Activated T-cell treated with anti-CD3 and anti-CD28 coated beads, Interleukin-2, amount 50 U/mL, for 24 hours (primary cell): Measurements from ENCODE around the gene CUTA.

Experiments
- DNase-seq: peaks from one replicate; pipeline ENCODE4 v3.0.0-alpha.2; 2020
- H3K27ac Mint-ChIP-seq: 2 replicates; pipeline ENCODE4 v1.8.0; 2020; ENCODE audit warnings: mild to moderate bottlenecking, mixed read lengths
- H3K27me3 Mint-ChIP-seq: 2 replicates; pipeline ENCODE4 v1.8.0; 2020; ENCODE audit warnings: mixed read lengths
- H3K36me3 Mint-ChIP-seq: 2 replicates; pipeline ENCODE4 v1.8.0; 2020; ENCODE audit warnings: low read depth, mixed read lengths
- H3K4me1 Mint-ChIP-seq: 2 replicates; pipeline ENCODE4 v1.8.0; 2020; ENCODE audit warnings: low read depth, mixed read lengths
- H3K4me3 Mint-ChIP-seq: 2 replicates; pipeline ENCODE4 v1.8.0; 2020; ENCODE audit warnings: mild to moderate bottlenecking, moderate library complexity, mixed read lengths
- H3K9me3 Mint-ChIP-seq: 2 replicates; pipeline ENCODE4 v1.8.0; 2020; ENCODE audit warnings: mixed read lengths

CUTA gene, protein sequence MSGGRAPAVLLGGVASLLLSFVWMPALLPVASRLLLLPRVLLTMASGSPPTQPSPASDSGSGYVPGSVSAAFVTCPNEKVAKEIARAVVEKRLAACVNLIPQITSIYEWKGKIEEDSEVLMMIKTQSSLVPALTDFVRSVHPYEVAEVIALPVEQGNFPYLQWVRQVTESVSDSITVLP

GRCh38 chr6:33417903-33418689, at the start of gene CUTA:
Gene CUTA (minus strand): TSS chr6:33418107. CDS start chr6:33418000, 107 bp downstream.
- DNase-seq, result peak; percentile 97
- Mint-ChIP-seq H3K9me3 (no peaks in the 10 kb centered on the region), H3K27me3 (no peaks in the 10 kb centered on the region), H3K36me3 (peaks cover 46% of the 10 kb centered on the region), H3K27ac (peak within 1 kb of the TSS; percentile 99), H3K4me3 (peak within 1 kb of the TSS; percentile 96), H3K4me1 (peaks cover 68% of the 10 kb centered on the region)

DNA sequence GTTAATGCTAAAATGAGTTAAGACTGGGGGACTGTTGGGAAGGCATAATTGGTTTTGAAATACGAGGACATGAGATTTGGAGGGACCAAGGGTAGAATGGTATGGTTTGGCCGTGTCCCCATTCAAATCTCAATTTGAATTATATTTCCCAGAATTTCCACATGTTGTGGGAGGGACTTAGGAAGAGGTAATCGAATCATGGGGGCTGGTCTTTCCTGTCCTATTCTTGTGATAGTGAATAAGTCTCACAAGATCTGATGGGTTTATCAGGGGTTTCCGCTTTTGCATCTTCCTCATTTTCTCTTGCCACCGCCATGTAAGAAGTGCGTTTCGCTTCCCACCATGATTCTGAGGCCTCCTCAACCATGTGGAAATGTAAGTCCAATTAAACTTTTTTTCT, 49.2 kb upstream of the CUTA start:
- Mint-ChIP-seq H3K4me1 (no peaks in the 10 kb centered on the region), H3K27ac (no peak overlapping the region), H3K4me3 (no peak overlapping the region), H3K27me3 (no peaks in the 10 kb centered on the region), H3K36me3 (no peaks in the 10 kb centered on the region), H3K9me3 (no peaks in the 10 kb centered on the region)
- no peak for DNase-seq

DNA sequence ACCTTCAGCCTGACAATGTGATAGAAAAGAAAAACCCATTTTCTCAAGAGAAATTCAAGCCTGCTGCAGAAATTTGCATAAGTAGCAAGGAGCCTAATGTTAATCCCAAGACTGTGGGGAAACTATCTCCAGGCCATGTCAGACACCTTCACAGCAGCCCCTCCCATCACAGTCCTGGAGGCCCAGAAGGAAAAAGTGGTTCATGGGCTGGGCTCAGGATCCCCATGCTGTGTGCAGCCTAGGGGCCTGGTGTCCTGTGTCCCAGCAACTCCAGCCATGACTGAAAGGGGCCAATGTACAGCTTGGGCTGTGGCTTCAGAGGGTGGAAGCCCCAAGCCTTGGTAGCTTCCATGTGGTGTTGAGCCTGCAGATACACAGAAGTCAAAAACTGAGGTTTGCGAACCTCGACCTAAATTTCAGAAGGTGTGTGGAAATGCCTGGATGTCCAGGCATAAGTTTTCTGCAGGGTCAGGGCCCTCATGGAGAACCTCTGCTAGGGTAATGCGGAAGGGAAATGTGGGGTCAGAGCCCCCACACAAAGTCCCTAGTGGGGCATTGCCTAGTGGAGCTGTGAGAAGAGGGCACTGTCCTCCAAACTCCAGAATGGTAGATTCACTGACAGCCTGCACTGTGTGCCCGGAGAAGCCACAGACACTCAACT, 48.3 kb upstream of the CUTA start:
- no peak for DNase-seq
- Mint-ChIP-seq H3K27me3 (no peaks in the 10 kb centered on the region), H3K36me3 (no peaks in the 10 kb centered on the region), H3K27ac (no peak overlapping the region), H3K4me1 (no peaks in the 10 kb centered on the region), H3K9me3 (no peaks in the 10 kb centered on the region), H3K4me3 (no peak overlapping the region)

DNA sequence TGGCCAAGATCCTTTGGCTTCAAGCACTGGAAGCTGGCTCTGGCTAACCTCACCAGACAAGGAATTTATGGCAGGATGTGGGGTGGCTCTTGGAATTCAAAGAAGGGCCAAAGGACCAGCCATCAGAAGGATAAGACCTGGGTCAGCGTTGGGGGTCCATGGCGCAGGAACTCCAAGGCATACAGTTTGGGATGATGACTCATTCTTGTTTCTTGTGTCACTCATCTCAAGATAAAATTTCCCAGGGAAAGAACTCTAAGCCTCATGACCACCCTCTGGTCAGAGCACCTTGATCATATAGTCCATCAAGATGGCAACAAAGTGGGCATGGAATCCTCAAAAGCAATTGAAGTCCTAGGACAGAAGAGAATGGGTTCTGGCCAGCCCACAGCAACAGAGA, 41.3 kb upstream of the CUTA start:
- H3K36me3 Mint-ChIP-seq, result peaks cover 32% of the 10 kb centered on the region
- no peaks in the 10 kb centered on the region for H3K27me3 Mint-ChIP-seq

GRCh38 chr6:33458676-33459075, 40.8 kb upstream of the CUTA start:
- no peak for DNase-seq
- H3K4me3 Mint-ChIP-seq, result no peak overlapping the region
- H3K4me1 Mint-ChIP-seq, result peaks cover 27% of the 10 kb centered on the region
- no peaks in the 10 kb centered on the region for H3K9me3 Mint-ChIP-seq
- H3K36me3 Mint-ChIP-seq, result peaks cover 36% of the 10 kb centered on the region
- no peaks in the 10 kb centered on the region for H3K27me3 Mint-ChIP-seq
- no peak overlapping the region for H3K27ac Mint-ChIP-seq

More for the DNA sequence above, 41.3 kb upstream of the CUTA start:
- H3K9me3 Mint-ChIP-seq, result no peaks in the 10 kb centered on the region
- no peak for DNase-seq
- H3K4me1 Mint-ChIP-seq, result peaks cover 24% of the 10 kb centered on the region
- H3K4me3 Mint-ChIP-seq, result no peak overlapping the region
- no peak overlapping the region for H3K27ac Mint-ChIP-seq

DNA sequence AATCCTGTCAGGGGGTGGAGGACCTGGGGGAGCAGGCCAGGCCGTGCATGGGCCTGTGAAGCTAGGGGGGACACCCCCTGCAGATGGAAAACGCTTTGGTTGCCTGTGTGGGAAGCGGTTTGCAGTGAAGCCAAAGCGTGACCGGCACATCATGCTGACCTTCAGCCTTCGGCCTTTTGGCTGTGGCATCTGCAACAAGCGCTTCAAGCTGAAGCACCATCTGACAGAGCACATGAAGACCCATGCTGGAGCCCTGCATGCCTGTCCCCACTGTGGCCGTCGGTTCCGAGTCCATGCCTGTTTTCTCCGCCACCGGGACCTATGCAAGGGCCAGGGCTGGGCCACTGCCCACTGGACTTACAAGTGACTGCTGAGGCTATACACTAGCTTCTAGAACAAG, 38.2 kb upstream of the CUTA start:
- H3K4me3 Mint-ChIP-seq, result peak overlapping the region; percentile 92
- H3K27ac Mint-ChIP-seq, result no peak overlapping the region

GRCh38 chr6:33455051-33455450, 37.1 kb upstream of the CUTA start:
- Mint-ChIP-seq H3K27me3 (no peaks in the 10 kb centered on the region), H3K27ac (peak overlapping the region; percentile 90), H3K36me3 (peaks cover 48% of the 10 kb centered on the region), H3K9me3 (no peaks in the 10 kb centered on the region), H3K4me3 (peak overlapping the region; percentile 92), H3K4me1 (peaks cover 39% of the 10 kb centered on the region)
- DNase-seq, result no peak

More for the DNA sequence above, 38.2 kb upstream of the CUTA start:
- no peak for DNase-seq
- Mint-ChIP-seq H3K9me3 (no peaks in the 10 kb centered on the region), H3K27me3 (no peaks in the 10 kb centered on the region), H3K4me1 (peaks cover 37% of the 10 kb centered on the region), H3K36me3 (peaks cover 48% of the 10 kb centered on the region)

DNA sequence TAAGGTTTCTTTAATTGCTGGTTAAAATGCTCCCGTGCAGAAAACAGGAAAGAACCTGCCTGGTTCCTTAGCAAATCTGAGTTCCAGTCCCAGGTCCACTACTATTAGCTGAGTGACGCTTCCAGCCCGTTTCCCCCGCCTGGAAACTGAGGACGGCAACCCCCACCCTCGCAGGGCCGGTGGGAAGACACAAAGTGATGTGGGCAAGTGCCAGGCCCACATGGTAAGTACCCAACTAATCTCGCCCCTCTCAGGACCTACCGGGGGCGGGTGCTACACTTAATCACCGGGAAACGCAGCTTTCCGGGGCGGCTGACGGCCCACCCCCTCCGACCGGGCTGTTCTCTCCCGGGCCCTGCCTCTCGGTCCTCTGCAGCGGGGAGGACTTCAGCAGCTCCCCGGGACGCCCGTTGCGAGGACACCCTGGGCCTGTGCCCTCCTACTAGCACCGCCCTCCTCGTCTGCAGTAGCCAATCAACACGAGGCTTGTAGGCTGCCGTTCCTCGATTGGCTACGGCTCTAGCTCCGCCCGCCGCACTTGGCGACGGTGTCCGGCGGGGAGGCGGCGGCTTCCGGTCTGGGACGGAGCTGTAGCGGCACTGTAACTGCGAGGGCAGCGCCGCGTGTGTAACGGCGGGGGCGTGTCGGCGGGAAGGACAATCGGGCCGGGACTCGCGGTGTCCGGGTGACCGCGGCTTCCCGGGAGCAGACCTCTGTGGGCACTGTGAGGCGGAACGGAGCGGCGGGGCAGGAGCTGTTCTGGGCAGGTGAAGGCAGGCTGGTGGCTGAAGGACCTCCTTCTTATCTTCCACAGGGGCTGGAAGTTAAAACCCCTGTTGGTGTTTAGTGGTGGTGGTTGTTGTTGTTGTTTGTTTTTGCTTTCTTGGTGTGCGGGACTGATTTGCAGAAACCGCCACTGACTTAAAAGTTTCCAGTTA, 36.4 kb upstream of the CUTA start, which contains the start of gene ZBTB9:
Gene ZBTB9 (plus strand): TSS at position 568 of the 938 bp plus-strand sequence. CDS start 525 bp downstream, outside the sequence.
- Mint-ChIP-seq H3K9me3 (no peaks in the 10 kb centered on the region), H3K27me3 (no peaks in the 10 kb centered on the region)
- peak; percentile 94 for DNase-seq

GRCh38 chr6:33453393-33454008, 35.6 kb upstream of the CUTA start:
- no peak for DNase-seq

More for the DNA sequence above, 36.4 kb upstream of the CUTA start, which contains the start of gene ZBTB9:
- Mint-ChIP-seq H3K27ac (peak within 1 kb of the TSS; percentile 90), H3K4me1 (peaks cover 39% of the 10 kb centered on the region), H3K4me3 (peak within 1 kb of the TSS; percentile 92), H3K36me3 (peaks cover 53% of the 10 kb centered on the region)

GRCh38 chr6:33452496-33452895, 34.6 kb upstream of the CUTA start:
- Mint-ChIP-seq H3K9me3 (no peaks in the 10 kb centered on the region), H3K27ac (peak overlapping the region; percentile 81), H3K36me3 (peaks cover 71% of the 10 kb centered on the region), H3K4me3 (no peak overlapping the region), H3K4me1 (peaks cover 39% of the 10 kb centered on the region), H3K27me3 (no peaks in the 10 kb centered on the region)
- no peak for DNase-seq

More at GRCh38 chr6:33453393-33454008, 35.6 kb upstream of the CUTA start:
- H3K27me3 Mint-ChIP-seq, result no peaks in the 10 kb centered on the region
- H3K4me1 Mint-ChIP-seq, result peaks cover 39% of the 10 kb centered on the region
- H3K4me3 Mint-ChIP-seq, result peak overlapping the region; percentile 92
- H3K27ac Mint-ChIP-seq, result peak overlapping the region; percentile 90
- no peaks in the 10 kb centered on the region for H3K9me3 Mint-ChIP-seq
- peaks cover 60% of the 10 kb centered on the region for H3K36me3 Mint-ChIP-seq

DNA sequence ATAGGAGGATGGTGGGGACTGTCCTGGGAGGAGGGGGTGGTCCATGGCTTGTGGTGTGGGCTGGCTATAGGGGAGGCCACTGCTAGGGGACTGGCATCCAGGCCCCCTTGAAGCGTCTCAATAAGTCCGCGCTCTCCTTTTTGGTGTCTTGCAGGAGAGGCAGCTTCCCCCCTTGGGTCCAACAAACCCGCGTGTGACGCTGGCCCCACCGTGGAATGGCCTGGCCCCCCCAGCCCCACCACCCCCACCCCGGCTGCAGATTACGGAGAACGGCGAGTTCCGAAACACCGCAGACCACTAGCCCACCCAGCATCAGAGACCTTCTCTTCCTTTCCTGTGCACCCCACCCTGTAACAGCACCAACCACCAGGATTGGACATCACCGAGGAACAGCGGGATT, 33.7 kb upstream of the CUTA start:
- H3K27ac Mint-ChIP-seq, result peak overlapping the region; percentile 77
- DNase-seq, result no peak
- peaks cover 32% of the 10 kb centered on the region for H3K4me1 Mint-ChIP-seq
- peaks cover 70% of the 10 kb centered on the region for H3K36me3 Mint-ChIP-seq
- no peaks in the 10 kb centered on the region for H3K9me3 Mint-ChIP-seq
- H3K27me3 Mint-ChIP-seq, result no peaks in the 10 kb centered on the region
- H3K4me3 Mint-ChIP-seq, result no peak overlapping the region

DNA sequence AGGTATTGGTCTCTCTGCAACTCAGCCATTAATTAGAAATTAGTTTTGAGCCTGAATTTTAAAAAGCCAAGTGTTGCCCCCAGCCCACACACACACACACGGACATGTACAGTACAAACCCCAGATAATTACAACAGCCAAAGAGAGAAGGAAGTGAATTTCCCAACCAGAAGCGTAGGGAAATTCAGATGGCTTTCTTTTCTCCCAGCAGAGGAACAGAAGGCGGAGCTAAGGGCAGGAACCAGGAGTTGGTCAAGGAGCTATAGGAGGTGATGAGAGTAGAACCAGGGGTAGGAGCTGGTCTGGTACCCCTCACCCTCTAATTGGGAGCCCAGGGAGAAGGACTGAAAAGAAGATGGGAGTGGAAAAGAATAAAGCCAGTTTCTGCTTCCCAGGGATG, 32.5 kb upstream of the CUTA start:
- H3K27ac Mint-ChIP-seq, result peak overlapping the region; percentile 59
- DNase-seq, result no peak
- H3K4me3 Mint-ChIP-seq, result no peak overlapping the region
- H3K27me3 Mint-ChIP-seq, result no peaks in the 10 kb centered on the region
- peaks cover 21% of the 10 kb centered on the region for H3K4me1 Mint-ChIP-seq
- H3K9me3 Mint-ChIP-seq, result no peaks in the 10 kb centered on the region
- H3K36me3 Mint-ChIP-seq, result peaks cover 67% of the 10 kb centered on the region

DNA sequence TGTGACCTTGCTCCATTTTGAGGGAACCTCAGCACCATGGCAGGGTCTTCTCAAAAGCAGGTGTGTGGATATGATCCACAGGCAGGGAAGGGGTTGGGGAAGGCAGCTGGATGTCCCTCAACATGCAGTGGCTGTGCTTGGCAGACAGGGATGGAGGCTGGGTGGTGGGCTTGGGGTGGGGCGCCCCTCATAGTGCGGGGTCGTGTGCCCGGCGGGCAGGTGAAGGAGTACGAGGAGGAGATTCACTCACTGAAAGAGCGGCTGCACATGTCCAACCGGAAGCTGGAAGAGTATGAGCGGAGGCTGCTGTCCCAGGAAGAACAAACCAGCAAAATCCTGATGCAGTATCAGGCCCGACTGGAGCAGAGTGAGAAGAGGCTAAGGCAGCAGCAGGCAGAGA, 28.4 kb upstream of the CUTA start:
- no peak for DNase-seq
- H3K9me3 Mint-ChIP-seq, result no peaks in the 10 kb centered on the region
- peaks cover 2% of the 10 kb centered on the region for H3K4me1 Mint-ChIP-seq
- H3K27ac Mint-ChIP-seq, result peak overlapping the region; percentile 60
- no peaks in the 10 kb centered on the region for H3K27me3 Mint-ChIP-seq
- H3K36me3 Mint-ChIP-seq, result peaks cover 77% of the 10 kb centered on the region
- H3K4me3 Mint-ChIP-seq, result no peak overlapping the region
